DMS79 treated with DMSO at 0.1 percent for 48 hours (cell line): ENCODE results near the gene SDR9C7.
"Not testable (repeated sequence)": the region's sequence is repeated elsewhere in the genome, so short reads cannot be mapped to it uniquely, and the experiment has no call there.

Experiments
- DNase-seq: peaks from one replicate; lab custom pipeline; 2025; lab: John Stamatoyannopoulos, UW

The SDR9C7 gene

DNA sequence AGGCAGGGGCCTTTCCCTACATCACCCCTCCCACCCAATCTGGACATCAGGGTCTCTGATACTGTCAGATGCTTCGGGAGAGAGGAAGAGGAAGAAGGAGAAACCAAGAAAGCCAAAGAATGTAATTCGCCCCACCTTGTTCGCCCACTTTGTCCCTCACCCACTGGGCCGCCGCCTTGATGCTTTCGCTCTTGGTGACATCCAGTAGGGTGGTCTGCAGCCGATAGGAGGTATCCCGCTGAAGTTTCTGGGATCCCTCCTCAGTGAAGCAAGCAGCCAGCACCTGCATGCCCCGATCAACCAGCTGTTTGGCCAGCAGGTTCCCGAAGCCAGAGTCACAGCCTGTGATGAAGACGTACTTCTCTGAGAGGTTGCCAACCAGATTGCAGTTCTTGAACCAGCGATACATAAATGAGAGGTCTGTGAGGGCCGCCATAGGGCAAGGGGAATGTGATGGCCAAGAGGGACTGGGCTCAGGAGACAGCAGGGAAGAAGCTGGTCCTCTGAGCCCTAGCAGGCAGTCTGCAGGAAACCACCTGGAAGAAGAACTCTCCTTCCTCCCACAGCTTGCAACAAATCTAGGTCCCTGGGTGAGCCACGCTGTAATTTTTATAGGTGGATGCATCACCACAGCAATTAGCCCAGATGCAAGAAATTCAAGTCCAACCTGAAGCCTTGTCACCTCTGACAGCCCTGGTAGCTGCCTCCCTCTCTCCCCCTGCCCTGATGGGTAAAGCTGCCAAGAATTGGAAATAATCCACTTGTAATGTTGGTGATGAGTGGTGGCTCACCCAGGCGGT, at the start of gene SDR9C7:
Gene SDR9C7, minus strand, starts transcription at position 583 of the 800 bp plus-strand sequence. Its CDS starts 147 bp downstream, at position 436.
- no peak for DNase-seq

- DNase-seq: no peak
Observed at GRCh38 chr12:56983386-56983785, 49.2 kb upstream of the SDR9C7 start.

DNA sequence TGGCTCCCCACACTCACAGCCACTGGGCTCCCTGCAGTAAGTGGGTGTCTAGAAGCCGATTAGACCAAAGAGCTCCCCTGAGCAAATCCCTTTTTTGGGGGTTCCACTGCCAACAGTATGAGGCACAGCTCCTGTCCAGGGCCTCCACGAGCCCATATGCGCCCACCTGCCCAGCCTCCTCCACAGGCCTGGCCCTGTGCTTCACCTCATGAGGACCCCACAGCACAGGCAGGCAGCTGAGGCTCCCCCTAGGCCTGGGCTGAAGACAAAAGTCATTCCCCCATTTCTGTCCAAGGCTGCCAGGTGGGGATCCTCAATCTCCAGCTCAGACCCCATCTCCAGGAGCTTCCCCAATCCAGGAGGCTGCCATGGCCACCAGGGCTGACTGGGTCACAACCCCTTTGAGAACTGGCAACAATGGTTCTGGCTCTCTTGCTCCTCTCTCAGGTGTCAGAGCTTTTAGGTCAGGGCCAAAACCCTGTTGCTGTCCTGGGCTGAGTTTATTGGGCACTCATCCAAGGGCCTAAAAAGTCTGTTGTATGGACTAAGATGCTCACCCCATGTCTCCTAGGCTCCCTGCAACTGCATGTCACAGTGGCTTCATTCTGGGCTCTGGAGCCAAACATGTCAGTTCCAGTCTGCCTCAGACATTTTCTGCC, 48.5 kb upstream of the SDR9C7 start:
- DNase-seq: not testable (repeated sequence)

DNA sequence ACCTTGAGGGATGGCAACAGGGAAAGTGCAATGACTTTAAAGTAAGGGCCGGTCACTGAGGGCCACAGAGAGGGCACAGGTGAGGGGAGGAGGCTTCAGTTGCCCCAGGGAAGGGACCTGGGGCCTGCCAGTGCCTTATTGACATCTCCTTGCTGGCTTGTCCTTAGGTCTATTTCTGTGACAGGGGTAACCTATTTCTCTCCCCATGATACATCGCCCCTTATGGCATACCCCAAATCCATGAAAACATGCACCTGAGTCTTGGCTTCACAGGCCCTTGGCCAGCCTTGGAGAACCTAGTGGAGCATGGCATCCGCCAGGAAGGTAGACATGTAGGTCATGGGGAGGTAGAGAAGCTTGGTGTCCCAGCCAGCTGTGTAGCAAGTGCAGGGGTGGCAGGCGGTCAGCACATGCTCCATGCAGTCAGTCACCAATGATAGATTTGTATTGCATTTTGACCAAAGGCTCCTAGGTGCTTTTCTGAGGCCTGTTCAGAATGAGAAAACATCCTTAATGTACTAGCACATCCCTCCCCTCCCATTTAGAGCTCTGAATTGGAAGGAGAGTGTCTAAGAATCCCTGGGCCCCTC, 46.8 kb upstream of the SDR9C7 start:
- no peak for DNase-seq

DNA sequence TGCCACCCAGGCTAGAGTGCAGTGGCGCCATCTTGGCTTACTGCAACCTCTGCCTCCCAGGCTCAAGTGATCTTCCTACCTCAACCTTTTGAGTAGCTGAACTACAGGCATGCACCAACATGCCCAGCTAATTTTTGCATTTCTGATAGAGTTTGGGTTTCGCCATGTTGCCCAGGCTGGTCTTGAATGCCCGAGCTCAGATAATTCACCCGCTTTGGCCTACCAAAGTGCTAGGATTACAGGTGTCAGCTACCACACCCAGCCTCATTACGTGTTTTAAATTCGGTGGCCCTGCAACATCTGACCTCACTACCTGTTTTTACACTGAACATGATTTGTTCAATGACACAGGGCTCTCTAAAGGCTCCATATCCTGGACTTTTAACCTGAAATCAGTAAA, 46.1 kb upstream of the SDR9C7 start:
- DNase-seq: no peak

DNA sequence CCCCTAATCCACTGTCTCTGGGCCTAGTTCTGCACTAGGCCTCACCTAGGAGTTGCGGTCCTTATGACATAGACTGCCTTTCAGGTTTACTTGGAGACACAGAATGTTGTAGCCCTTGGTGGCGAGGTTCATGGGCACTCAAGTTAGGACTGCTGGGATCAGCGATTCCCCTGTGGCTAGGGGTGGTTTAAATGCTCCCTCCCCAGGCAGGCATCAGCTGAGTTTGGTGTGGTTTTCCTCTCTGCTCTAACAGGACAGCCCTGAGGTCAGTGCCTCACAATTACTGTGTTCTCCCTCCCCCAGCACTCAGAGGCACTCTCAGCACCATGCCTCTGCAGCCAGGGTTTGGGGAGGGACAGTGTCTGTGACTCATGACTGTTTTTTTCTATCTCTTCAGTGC, 45.4 kb upstream of the SDR9C7 start:
- no peak for DNase-seq

DNA sequence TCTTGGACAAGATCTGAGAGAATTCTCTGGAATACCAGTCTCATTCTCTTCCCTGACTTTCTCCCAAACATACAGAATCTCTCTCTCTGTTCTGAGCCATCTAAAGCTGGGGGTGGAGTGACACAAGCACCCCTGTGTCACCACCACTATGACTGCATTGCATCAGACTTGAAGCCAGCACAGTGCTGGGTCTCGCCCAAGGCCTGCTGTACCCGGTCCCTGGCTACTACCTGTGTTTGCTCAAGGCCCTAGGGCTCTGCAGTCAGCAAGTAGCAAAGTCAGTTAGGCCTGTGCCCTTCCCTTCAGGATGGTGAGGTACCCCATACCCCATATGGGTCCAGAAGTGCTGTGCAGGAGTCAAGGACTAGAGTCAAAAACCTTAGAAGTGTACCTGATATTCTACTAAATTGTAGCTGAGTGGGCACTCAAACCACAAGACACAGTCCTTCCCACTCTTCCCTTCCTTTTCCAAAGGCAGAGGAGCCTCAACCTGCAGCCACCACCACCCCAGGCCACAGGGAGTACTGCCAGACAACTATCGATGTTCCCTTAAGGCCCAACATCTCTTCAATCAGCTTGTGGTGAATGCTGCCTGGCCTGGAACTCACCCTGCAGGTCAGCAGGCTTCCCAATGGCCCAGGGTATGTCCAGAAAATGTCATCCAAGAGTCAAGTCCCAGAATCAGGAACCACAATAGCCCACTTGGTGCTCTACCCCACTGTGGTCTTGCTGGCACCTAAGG, 44.4 kb upstream of the SDR9C7 start:
- DNase-seq: no peak

GRCh38 chr12:56977361-56977760, 43.2 kb upstream of the SDR9C7 start:
- DNase-seq: not testable (repeated sequence)

- DNase-seq: not testable (repeated sequence)
Observed at GRCh38 chr12:56974224-56974623, 40.0 kb upstream of the SDR9C7 start.

DNA sequence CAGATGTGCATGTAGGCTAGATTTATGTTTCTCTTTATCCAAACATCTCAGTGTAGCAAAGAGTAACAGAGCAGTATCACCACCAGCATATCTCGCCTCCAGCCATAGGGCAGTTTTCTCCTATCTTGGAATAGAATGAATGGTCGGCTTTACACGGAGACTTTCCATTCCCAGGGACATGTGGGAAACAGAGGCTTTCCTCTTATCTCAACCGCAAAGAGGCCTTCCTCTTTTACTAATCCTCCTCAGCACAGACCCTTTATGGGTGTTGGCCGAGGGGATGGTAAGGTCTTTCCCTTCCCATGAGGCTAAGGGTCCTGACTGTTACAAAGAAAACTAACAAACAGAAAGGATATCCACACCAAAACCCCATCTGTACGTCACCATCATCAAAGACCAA, 34.7 kb upstream of the SDR9C7 start:
- not testable (repeated sequence) for DNase-seq

DNA sequence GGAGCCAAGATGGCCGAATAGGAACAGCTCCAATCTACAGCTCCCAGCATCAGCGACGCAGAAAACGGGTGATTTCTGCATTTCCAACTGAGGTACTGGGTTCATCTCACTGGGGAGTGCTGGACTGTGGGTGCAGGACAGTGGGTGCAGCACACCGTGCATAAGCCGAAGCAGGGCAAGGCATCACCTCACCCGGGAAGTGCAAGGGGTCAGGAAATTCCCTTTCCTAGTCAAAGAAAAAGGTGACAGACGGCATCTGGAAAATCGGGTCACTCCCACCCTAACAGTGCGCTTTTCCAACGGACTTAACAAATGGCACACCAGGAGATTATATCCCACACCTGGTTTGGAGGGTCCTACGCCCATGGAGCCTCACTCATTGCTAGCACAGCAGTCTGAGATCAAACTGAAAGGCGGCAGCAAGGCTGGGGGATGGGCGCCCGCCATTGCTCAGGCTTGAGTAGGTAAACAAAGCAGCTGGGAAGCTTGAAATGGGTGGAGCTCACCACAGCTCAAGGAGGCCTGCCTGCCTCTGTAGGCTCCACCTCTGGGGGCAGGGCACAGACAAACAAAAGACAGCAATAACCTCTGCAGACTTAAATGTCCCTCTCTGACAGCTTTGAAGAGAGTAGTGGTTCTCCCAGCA, 31.9 kb upstream of the SDR9C7 start:
- DNase-seq: not testable (repeated sequence)

GRCh38 chr12:56965124-56965523, 30.9 kb upstream of the SDR9C7 start:
- DNase-seq: not testable (repeated sequence)

- not testable (repeated sequence) for DNase-seq
Observed at GRCh38 chr12:56963557-56963956, 29.3 kb upstream of the SDR9C7 start.

- DNase-seq: not testable (repeated sequence)
Observed at GRCh38 chr12:56962247-56962646, 28.0 kb upstream of the SDR9C7 start.

GRCh38 chr12:56958422-56958821, 24.2 kb upstream of the SDR9C7 start:
- DNase-seq: no peak

DNA sequence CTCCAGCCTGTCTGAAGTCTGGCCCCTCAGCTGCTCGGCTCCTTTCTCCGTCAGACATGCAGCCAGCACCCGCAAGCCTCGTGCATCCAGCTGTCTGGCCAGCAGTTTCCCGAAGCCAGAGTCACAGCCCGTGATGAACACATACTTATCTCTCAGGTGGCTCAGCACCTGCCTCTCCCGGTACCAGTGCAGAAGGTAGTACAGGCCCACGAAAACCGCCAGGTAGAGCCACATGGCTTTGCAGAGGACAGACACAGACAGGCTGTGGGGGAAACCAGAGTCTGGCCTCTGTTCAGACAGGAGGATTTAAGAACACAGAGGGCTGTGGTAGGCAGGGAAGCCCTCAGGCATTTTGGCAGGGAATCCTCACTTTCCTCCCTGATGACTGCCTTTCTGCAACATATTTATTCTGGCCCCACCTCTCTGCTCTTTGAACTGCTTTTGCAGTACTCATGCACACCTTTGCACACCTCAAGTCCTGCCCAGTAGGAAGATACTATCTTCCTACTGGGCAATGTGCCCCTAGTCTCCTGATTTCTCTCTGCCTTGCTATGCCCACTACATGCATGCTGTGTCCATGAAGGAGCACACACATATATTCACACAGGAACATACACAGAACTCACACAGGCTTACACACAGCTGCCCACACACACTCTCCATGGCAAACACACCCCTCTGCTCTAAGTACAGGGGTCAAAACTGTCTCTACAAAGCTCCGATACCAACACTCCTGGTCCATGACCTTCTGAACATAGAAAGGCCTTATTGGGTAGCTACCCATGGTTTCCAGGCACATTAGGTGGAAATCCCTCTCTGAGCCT, 23.2 kb upstream of the SDR9C7 start, which contains the start of gene RDH16:
Gene RDH16, minus strand, starts transcription at position 380 of the 824 bp plus-strand sequence. Its CDS starts 146 bp downstream, at position 234.
- no peak for DNase-seq

- no peak for DNase-seq
Observed at GRCh38 chr12:56955631-56956256, 21.5 kb upstream of the SDR9C7 start.

GRCh38 chr12:56954958-56955355, 20.7 kb upstream of the SDR9C7 start:
- no peak for DNase-seq

GRCh38 chr12:56954057-56954957, 20.1 kb upstream of the SDR9C7 start:
- no peak for DNase-seq
